Measurements from ENCODE around the gene HNRNPL.

HNRNPL gene

GRCh38 chr19:38849860-38850435 lies at the start of gene HNRNPL:
TSS of gene HNRNPL (minus strand) at chr19:38849986. CDS start at chr19:38849966, 20 bp downstream.
- TF ChIP-seq GATA2 (IDR thresholded peaks at IDR 0.05; ENCODE audit: low read depth, low read length): no peak
- TF ChIP-seq GATA3 (IDR thresholded peaks at IDR 0.05; ENCODE audit: low read depth, low read length): no peak

DNA sequence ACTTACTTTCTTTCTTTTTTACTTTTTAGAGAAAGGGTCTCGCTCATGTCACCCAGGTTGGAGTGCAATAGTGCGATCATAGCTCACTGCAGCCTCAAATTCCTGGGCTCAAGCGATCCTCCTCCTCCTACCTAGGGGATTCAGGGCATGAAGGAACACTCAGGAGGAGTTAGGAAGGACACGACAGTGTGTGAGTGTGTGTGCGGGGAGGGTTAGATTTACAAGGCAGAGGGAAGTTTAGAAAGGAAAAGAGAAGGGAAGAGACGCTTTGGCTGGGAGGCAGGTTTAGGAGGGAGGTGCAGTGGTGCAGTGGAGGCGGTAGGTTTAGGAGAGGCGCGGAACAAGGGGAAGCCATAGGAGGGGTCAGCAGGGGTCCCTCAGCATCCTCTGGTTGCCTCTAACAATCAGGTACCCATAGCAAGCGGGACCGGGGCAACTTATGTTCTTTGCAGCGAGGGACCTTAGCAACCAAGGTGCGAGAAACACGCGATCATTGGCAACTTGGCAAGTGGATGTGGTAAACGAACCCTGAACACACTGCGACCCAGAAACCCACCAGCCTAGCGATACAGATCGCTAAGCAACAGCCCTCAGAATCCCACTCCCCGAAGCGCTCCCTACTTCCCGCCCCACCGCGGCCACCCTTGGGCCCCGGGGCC lies 49.1 kb upstream of the HNRNPL start:
- no peak for TF ChIP-seq GATA2 (IDR thresholded peaks at IDR 0.05; ENCODE audit: low read depth, low read length)
- no peak for TF ChIP-seq GATA3 (IDR thresholded peaks at IDR 0.05; ENCODE audit: low read depth, low read length)

- TF ChIP-seq GATA3 (IDR thresholded peaks at IDR 0.05; ENCODE audit: low read depth, low read length): no peak
- TF ChIP-seq GATA2 (IDR thresholded peaks at IDR 0.05; ENCODE audit: low read depth, low read length): no peak
Measured at GRCh38 chr19:38894968-38895367, 45.2 kb upstream of the HNRNPL start.

DNA sequence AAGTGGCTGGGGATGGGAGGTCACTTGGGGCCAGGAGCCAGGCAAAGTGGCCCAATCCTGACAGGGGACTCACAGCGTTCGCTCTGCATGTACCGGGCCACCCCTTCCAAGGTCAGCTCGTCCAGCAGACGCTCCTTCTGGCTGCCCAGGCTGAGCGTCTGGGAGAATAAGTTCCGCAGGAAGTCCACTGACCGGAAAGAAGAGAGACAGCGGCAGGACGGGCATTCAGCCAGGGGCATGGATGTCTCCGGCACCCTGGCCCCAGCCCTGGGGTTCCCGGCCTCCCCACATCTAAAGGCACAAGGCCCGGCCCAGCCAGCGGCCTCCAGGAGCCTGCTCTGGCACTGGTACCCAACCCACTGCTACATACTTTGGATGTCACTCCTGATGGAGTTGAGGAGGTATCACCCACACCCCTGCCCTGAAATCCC lies 43.6 kb upstream of the HNRNPL start:
- no peak for TF ChIP-seq GATA3 (IDR thresholded peaks at IDR 0.05; ENCODE audit: low read depth, low read length)
- TF ChIP-seq GATA2 (IDR thresholded peaks at IDR 0.05; ENCODE audit: low read depth, low read length): no peak

DNA sequence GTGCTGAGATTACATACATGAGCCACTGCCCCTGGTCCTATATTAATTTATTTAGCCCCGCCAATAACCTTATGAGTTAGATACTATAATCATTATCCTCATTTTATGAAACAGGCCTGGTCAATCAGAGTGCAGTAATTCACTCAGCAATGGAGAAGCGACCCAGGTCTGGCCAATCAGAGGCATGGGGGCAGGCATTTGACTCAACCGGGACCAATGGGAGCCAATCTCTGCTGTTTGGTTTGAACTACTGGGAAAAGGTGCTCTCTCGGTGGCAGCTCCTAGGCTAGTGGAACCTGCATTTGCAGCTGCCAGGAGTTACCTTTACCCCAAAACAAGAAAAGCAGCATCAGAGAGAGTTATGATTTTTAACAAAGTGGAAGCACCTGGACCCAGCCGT lies 43.1 kb upstream of the HNRNPL start:
- TF ChIP-seq GATA2 (IDR thresholded peaks at IDR 0.05; ENCODE audit: low read depth, low read length) (no peak), GATA3 (IDR thresholded peaks at IDR 0.05; ENCODE audit: low read depth, low read length) (no peak)

DNA sequence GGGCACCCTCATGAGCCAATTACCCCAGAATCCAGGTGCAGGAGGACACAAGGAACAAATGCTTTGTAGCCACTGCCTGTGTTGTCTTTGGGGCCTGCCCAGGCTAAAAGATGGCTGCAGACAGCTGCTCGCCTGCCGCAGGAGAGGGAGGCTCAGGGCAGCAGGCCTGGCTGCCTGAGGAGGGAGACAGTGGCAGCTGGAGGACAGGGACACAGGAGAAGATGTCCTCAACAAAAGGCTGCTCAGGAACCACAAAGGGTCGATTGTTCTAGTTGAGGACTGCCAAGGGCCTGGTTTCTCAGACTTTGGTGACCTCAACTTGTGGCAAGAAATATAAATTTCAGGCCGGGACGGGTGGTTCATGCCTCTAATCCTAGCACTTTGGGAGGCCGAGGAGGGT lies 42.0 kb upstream of the HNRNPL start:
- no peak for TF ChIP-seq GATA2 (IDR thresholded peaks at IDR 0.05; ENCODE audit: low read depth, low read length)
- TF ChIP-seq GATA3 (IDR thresholded peaks at IDR 0.05; ENCODE audit: low read depth, low read length): no peak

GRCh38 chr19:38890686-38891085 lies 40.9 kb upstream of the HNRNPL start:
- TF ChIP-seq GATA2 (IDR thresholded peaks at IDR 0.05; ENCODE audit: low read depth, low read length): no peak
- TF ChIP-seq GATA3 (IDR thresholded peaks at IDR 0.05; ENCODE audit: low read depth, low read length): no peak

DNA sequence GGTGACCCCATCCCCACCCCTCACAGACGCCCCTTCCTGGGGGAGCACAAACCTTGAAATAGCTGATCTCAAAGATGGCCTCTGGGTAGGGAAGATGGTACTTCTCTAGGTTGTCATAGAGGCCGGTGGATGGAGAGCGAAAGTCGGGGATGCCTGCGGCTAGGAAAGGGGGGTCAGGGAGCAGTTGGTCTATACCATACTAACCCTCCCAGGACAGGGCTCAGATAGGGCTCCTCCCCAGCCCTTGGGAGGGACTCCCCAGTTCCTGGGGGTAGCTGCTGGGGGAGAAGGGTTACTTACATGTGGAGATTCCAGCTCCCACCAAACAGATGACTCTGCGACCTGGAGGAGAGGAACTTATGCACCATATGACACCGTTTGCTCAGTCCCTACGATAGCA lies 40.0 kb upstream of the HNRNPL start:
- TF ChIP-seq GATA2 (IDR thresholded peaks at IDR 0.05; ENCODE audit: low read depth, low read length): no peak
- no peak for TF ChIP-seq GATA3 (IDR thresholded peaks at IDR 0.05; ENCODE audit: low read depth, low read length)

GRCh38 chr19:38888876-38889275 lies 39.1 kb upstream of the HNRNPL start:
- no peak for TF ChIP-seq GATA3 (IDR thresholded peaks at IDR 0.05; ENCODE audit: low read depth, low read length)
- TF ChIP-seq GATA2 (IDR thresholded peaks at IDR 0.05; ENCODE audit: low read depth, low read length): no peak

GRCh38 chr19:38883286-38883685 lies 33.5 kb upstream of the HNRNPL start:
- TF ChIP-seq GATA2 (IDR thresholded peaks at IDR 0.05; ENCODE audit: low read depth, low read length) (no peak), GATA3 (IDR thresholded peaks at IDR 0.05; ENCODE audit: low read depth, low read length) (no peak)

- TF ChIP-seq GATA3 (IDR thresholded peaks at IDR 0.05; ENCODE audit: low read depth, low read length) (no peak), GATA2 (IDR thresholded peaks at IDR 0.05; ENCODE audit: low read depth, low read length) (no peak)
Measured at GRCh38 chr19:38880882-38881609, 31.3 kb upstream of the HNRNPL start.

DNA sequence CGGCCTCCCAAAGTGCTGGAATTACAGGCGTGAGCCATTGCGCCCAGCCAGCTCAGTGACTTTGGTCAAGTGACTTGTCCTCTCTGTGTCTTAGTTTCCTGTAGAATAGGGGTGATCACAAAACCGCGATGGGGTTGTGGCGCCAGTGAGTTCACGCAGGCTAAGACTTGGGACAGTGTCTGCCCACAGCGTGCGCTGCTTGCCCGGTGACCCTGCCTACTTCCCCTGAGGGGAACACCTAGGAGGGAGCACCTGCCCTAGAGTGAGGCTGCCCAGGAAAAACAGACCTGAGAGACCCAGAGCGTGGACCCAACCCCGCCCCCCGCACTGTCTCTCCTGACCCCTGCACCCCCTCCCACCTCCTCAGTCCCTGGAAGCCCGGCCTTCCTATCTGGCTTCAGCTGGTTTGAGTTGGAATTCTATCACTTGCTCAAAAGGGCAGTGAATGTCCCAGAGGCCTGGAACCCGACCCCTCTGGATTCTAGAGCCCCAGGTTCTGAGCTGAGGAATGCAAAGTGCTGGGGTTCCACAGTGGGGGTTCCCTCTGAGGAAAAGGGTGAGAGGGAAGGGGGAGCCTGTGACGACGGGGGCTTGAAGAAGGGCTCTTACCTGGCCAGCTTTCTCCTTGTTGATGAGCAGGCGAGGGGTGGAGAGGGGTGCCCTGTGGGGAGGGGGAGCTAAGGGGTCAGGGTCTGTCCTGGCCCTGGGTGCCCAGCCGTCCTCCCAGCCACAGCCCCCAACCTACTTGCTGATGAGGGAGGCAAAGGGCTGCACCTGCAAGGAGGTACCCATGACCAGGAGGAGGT lies 30.5 kb upstream of the HNRNPL start:
- TF ChIP-seq GATA3 (IDR thresholded peaks at IDR 0.05; ENCODE audit: low read depth, low read length) (no peak), GATA2 (IDR thresholded peaks at IDR 0.05; ENCODE audit: low read depth, low read length) (no peak)

DNA sequence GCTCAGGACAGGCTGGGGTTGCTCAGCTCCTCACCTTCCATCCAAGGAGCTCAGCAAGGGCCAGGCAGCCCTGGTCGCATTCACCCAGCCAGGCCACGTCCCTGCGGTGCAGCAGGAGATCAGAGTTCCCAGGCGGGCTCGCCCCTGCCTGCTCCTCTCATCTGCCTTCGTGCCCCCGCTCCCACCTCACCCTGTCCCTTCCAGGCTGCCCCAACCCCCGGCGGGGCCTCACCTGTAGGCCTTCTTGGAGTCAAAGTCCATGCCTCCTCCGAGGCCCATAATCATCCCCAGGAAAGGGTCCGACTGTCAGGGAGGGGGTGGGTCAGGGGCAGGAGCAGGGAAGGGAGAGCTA lies 29.6 kb upstream of the HNRNPL start:
- TF ChIP-seq GATA3 (IDR thresholded peaks at IDR 0.05; ENCODE audit: low read depth, low read length) (no peak), GATA2 (IDR thresholded peaks at IDR 0.05; ENCODE audit: low read depth, low read length) (no peak)
